Astrocyte of the cerebellum (primary cell): Measurements from ENCODE around the gene MRPS18B.
A peak's percentile ranks its signal among the peaks of the same experiment; 100 is the strongest.

ENCODE experiments used
- DNase-seq: peaks from one replicate; pipeline ENCODE4 v3.0.0-alpha.2; 2011; ENCODE audit warnings: low read depth
- H3K4me3 ChIP-seq: 2 replicates; pipeline ENCODE4 v1.5.1; 2011; ENCODE audit warnings: mild to moderate bottlenecking, low read depth, low read length, moderate library complexity
- CTCF ChIP-seq: IDR thresholded peaks from 2 replicates; pipeline ENCODE4 v1.5.1; 2012; ENCODE audit warnings: low read length, low read depth, moderate library complexity, mild to moderate bottlenecking; ENCODE audit errors: missing control alignments
- in situ Hi-C: cut with HindIII; loops from 2 replicates; pipeline ENCODE4 v1.10.0; 2017; ENCODE audit warnings: low sequenced_read_pairs

MRPS18B gene

GRCh38 chr6:30612687-30613248 is 4.9 kb upstream of the MRPS18B start:
- no peak for TF ChIP-seq CTCF
- no peak overlapping the region for H3K4me3 ChIP-seq

GRCh38 chr6:30613251-30614043 is 4.2 kb upstream of the MRPS18B start:
- no peak for TF ChIP-seq CTCF
- DNase-seq = no peak
- in situ Hi-C loops = loop anchor here (5.0 kb wide), 1 partner anchor 51 kb away; no protein-coding TSS in a partner anchor
- no peak overlapping the region for H3K4me3 ChIP-seq

More at GRCh38 chr6:30612687-30613248, 4.9 kb upstream of the MRPS18B start:
- in situ Hi-C loops = loop anchor here (5.0 kb wide), 1 partner anchor 50 kb away; no protein-coding TSS in a partner anchor
- DNase-seq = peak; percentile 84

GRCh38 chr6:30614044-30614842 is 3.4 kb upstream of the MRPS18B start:
- no peak for TF ChIP-seq CTCF
- in situ Hi-C loops = loop anchor here (5.0 kb wide), 1 partner anchor 52 kb away; no protein-coding TSS in a partner anchor
- DNase-seq = no peak
- peak overlapping the region; percentile 54 for H3K4me3 ChIP-seq

GRCh38 chr6:30614843-30615218 is 2.8 kb upstream of the MRPS18B start:
- DNase-seq = peak; percentile 98
- in situ Hi-C loops = loop anchor here (5.0 kb wide), 1 partner anchor 53 kb away; no protein-coding TSS in a partner anchor
- peak overlapping the region; percentile 54 for H3K4me3 ChIP-seq
- no peak for TF ChIP-seq CTCF

GRCh38 chr6:30615219-30615957 is 2.3 kb upstream of the MRPS18B start:
- in situ Hi-C loops = no loop called here
- H3K4me3 ChIP-seq = peak overlapping the region; percentile 54
- peak; percentile 91 for DNase-seq
- no peak for TF ChIP-seq CTCF
